Muscle of leg (tissue), 11 donors: ENCODE data around the gene NUP50. TPM values are rescaled to one million over a fixed set of nuclear protein-coding genes. Genes with fewer than 3 reads are reported as not detected.
A peak's percentile ranks its signal among the peaks of the same experiment; 100 is the strongest.

Source experiments
- DNase-seq: peaks from one replicate; pipeline ENCODE4 v3.0.0; 2013
- H3K27ac ChIP-seq: one replicate; pipeline ENCODE4 v1.5.1; 2013; ENCODE audit warnings: mild to moderate bottlenecking, low read length, control low read depth
- H3K27me3 ChIP-seq: one replicate; pipeline ENCODE4 v1.6.1; 2013; ENCODE audit warnings: low read length; ENCODE audit not compliant: control insufficient read depth, insufficient read depth
- H3K36me3 ChIP-seq: one replicate; pipeline ENCODE4 v1.6.1; 2013; ENCODE audit warnings: low read length; ENCODE audit not compliant: control insufficient read depth, insufficient read depth
- H3K4me1 ChIP-seq: one replicate; pipeline ENCODE4 v1.6.1; 2013; ENCODE audit warnings: low read length; ENCODE audit not compliant: control insufficient read depth, insufficient read depth
- H3K4me3 ChIP-seq: one replicate; pipeline ENCODE4 v1.5.1; 2013; ENCODE audit warnings: low read length, control low read depth
- H3K9me3 ChIP-seq: replicated peaks from 2 replicates; pipeline ENCODE4 v1.6.1; 2013; ENCODE audit warnings: low read depth, low read length; ENCODE audit not compliant: control insufficient read depth
- WGBS: methylation state at CpG from one replicate; pipeline ENCODE4 v1.1.5; 2013; ENCODE audit warnings: missing lambda C conversion rate; ENCODE audit not compliant: insufficient coverage; 5-methylcytosine and 5-hydroxymethylcytosine counted together
- polyA plus RNA-seq, 8 donors: library from polyadenylated mRNA; unstranded; fragments of 120-200 nt; gene quantifications; one replicate each; pipeline versions ENCODE4 v1.2.1 to v1.2.3, GENCODE V29; 2013; ENCODE audit warnings: inconsistent platforms in 1 of 8, low replicate concordance in 1 of 8; ENCODE audit not compliant: insufficient read length in 8 of 8, insufficient read depth in 1 of 8
- total RNA-seq: library from RNA; stranded (reverse); fragments of 120-200 nt; gene quantifications from one replicate; pipeline ENCODE4 v1.2.4, GENCODE V29; 2013

NUP50 gene
- total and polyA plus RNA-seq, 9 donors = 16.9 to 28.5 (median 21.2) TPM

DNA sequence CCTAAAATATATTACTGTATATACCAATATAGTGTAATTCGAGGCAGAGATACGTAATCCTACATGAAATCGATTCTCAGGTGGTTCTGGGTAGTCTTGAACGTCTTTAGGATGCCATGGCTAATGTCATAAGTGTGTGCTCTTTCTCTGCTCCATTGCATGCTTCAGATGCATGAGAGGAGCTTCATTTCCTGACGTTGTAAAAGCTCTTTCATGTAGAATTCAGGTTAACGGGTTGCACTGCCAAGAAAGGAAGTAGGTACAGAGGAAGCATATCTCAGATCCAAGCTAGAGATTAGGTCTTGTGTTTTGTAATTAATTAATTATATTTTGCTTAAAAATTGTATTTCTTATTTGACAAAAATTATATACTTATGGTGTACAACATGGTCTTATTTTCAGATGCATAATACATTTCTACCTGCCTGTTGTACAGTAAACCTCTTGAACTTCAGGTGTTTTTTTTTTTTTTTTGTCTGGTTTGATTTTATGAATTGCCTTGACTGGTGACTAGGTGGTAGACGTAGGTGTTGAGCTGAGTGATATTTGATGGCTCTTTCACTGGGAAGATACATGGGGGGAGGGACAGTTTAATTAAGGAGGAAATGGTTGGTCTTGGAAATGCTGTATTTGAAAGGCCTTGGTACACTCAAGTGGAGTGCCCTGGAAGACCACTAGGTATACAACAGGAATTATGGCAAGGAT lies 9.3 kb downstream of the NUP50 start:
- Histone ChIP-seq H3K36me3 (peaks cover 69% of the 10 kb centered on the region), H3K9me3 (no peaks in the 10 kb centered on the region), H3K4me3 (no peak overlapping the region), H3K27me3 (no peaks in the 10 kb centered on the region), H3K4me1 (no peaks in the 10 kb centered on the region), H3K27ac (no peak overlapping the region)
- no peak for DNase-seq
- WGBS = 62% methylated on average over 2 of the region's 7 CpGs

- Histone ChIP-seq H3K27me3 (no peaks in the 10 kb centered on the region), H3K36me3 (peaks cover 42% of the 10 kb centered on the region), H3K4me1 (no peaks in the 10 kb centered on the region), H3K4me3 (no peak overlapping the region), H3K27ac (no peak overlapping the region), H3K9me3 (no peaks in the 10 kb centered on the region)
- 100% methylated on average over 4 of the region's 9 CpGs for WGBS
- no peak for DNase-seq
These were observed 15.7 kb downstream of the NUP50 start for GRCh38 chr22:45179276-45180049.

GRCh38 chr22:45180146-45180679 lies 16.5 kb downstream of the NUP50 start:
- H3K36me3 ChIP-seq = peaks cover 44% of the 10 kb centered on the region

DNA sequence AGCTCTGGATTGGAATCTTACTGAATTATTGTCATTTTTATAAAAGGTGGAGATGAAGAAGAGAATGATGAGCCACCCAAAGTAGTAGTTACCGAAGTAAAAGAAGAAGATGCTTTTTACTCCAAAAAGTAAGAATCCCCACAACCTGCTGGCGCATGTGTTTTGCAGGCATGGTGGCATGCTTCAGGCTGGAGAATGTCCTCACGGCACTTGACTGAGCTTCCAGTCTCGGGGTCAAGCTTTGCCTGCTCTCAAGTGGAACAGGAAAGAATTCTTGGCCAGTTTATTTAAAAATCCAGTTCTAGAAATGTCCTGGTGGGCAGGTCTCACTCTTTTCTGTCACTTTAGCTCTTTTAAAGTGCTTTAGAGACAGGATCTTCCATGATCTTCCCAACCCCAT lies 17.5 kb downstream of the NUP50 start:
- Histone ChIP-seq H3K27me3 (no peaks in the 10 kb centered on the region), H3K36me3 (peaks cover 45% of the 10 kb centered on the region), H3K4me1 (no peaks in the 10 kb centered on the region), H3K9me3 (no peaks in the 10 kb centered on the region), H3K27ac (no peak overlapping the region), H3K4me3 (no peak overlapping the region)
- WGBS = 88% methylated on average over 2 of the region's 4 CpGs
- DNase-seq = no peak

More at GRCh38 chr22:45180146-45180679, 16.5 kb downstream of the NUP50 start:
- WGBS = 95% methylated on average over 6 of the region's 14 CpGs
- Histone ChIP-seq H3K27ac (no peak overlapping the region), H3K27me3 (no peaks in the 10 kb centered on the region), H3K9me3 (no peaks in the 10 kb centered on the region), H3K4me1 (no peaks in the 10 kb centered on the region), H3K4me3 (no peak overlapping the region)
- DNase-seq = no peak

DNA sequence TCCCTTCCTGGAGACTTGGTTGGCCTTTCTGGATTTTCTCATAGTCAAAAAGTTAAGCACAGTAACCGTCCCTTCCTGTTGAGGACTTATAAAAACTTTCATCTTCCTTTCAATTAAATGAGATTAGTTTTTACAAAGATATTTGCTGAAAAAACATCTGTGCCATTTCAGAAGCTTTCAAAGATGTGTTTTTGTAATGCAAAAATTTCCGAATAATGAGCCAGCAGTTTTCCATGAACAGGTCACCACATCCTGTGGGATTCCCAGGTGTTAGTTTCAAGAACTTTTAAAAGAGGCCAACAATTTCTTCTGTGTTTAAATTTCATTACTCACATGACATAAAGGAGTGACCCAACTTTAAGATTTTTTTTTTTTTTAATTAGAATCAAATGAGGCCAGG lies 18.0 kb downstream of the NUP50 start:
- Histone ChIP-seq H3K27ac (no peak overlapping the region), H3K36me3 (peaks cover 42% of the 10 kb centered on the region), H3K9me3 (no peaks in the 10 kb centered on the region), H3K4me3 (no peak overlapping the region), H3K4me1 (no peaks in the 10 kb centered on the region), H3K27me3 (no peaks in the 10 kb centered on the region)
- peak; percentile 48 for DNase-seq
- no CpG with 5 or more reads among the region's 2 CpGs for WGBS

GRCh38 chr22:45183974-45184373 lies 20.2 kb downstream of the NUP50 start:
- H3K4me3 ChIP-seq = no peak overlapping the region
- no peaks in the 10 kb centered on the region for H3K4me1 ChIP-seq
- no peaks in the 10 kb centered on the region for H3K9me3 ChIP-seq
- no peaks in the 10 kb centered on the region for H3K27me3 ChIP-seq
- WGBS = 90% methylated on average over 11 of the region's 13 CpGs
- peaks cover 37% of the 10 kb centered on the region for H3K36me3 ChIP-seq
- no peak for DNase-seq
- no peak overlapping the region for H3K27ac ChIP-seq

GRCh38 chr22:45185718-45186514 lies 22.2 kb downstream of the NUP50 start:
- peaks cover 27% of the 10 kb centered on the region for H3K36me3 ChIP-seq
- no peak for DNase-seq
- H3K4me1 ChIP-seq = no peaks in the 10 kb centered on the region
- 74% methylated on average over 10 of the region's 16 CpGs for WGBS
- no peak overlapping the region for H3K4me3 ChIP-seq
- no peaks in the 10 kb centered on the region for H3K27me3 ChIP-seq
- no peak overlapping the region for H3K27ac ChIP-seq
- H3K9me3 ChIP-seq = no peaks in the 10 kb centered on the region

DNA sequence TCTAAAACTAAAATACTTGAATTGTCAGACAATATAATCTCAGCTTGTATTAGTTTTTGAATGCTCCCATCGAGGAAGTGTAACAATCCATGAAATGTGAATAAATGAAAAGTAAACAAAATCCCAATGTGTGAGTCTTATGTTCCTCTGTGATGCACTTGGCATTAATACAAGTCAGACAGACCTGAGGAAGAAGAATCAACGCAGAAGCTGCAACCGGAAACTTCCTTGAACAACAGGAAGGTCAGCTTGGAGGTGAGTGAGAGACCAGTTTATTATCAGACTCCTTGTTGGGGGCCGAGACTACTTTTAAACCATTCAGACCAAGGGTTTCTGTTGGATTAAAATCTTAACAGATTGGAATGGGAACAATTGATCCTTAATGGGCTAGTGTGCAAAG lies 24.2 kb downstream of the NUP50 start:
- Histone ChIP-seq H3K9me3 (no peaks in the 10 kb centered on the region), H3K27me3 (no peaks in the 10 kb centered on the region), H3K4me1 (no peaks in the 10 kb centered on the region), H3K36me3 (peaks cover 20% of the 10 kb centered on the region), H3K27ac (no peak overlapping the region), H3K4me3 (no peak overlapping the region)
- WGBS = no CpG with 5 or more reads among the region's 4 CpGs
- no peak for DNase-seq

GRCh38 chr22:45188779-45189178 lies 25.1 kb downstream of the NUP50 start:
- Histone ChIP-seq H3K9me3 (no peaks in the 10 kb centered on the region), H3K4me1 (no peaks in the 10 kb centered on the region), H3K4me3 (no peak overlapping the region), H3K27me3 (no peaks in the 10 kb centered on the region), H3K36me3 (peaks cover 18% of the 10 kb centered on the region), H3K27ac (no peak overlapping the region)
- DNase-seq = no peak
- 78% methylated on average over 8 of the region's 16 CpGs for WGBS
